ENCODE measurements around the gene ACE. TPM values are rescaled to one million over a fixed set of nuclear protein-coding genes. Genes with fewer than 3 reads are reported as not detected.
A peak's percentile ranks its signal among the peaks of the same experiment; 100 is the strongest.

ACE gene
- total RNA-seq, 1 donor from 2014 or later: 44.8 TPM

DNA sequence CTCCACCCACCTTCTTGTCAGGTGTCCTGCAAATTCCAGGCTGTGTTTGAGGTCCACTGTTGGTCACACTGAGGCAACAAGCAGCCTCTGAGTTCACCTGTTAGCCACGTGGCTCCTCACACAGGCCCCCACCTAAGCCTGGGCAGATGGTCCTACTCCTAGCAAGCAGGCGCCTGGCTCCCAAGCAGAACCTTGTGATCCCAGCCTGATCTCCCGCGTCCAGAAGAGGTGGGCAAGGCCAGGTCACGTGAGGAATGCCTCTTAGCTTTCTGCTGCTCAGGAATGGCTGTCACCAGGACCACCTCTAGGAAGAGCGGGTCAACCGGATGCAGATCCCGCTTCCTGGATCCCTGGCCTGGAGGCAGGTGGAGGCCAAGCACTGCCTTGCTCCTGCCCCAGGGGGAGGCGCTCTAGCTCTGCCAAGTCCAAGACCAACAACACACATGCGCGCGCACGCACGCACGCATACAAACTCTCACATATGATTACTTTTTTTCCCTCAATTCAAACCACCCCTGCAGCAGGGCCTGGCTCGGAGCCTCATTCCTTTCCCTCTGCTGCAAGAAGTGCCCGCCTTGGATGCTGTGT, 40.2 kb upstream of the ACE start:
- Mint-ChIP-seq H3K27me3 (ENCODE audit: unreplicated experiment) (peaks cover 35% of the 10 kb centered on the region), H3K27ac (ENCODE audit: unreplicated experiment) (no peak overlapping the region), H3K9me3 (ENCODE audit: unreplicated experiment) (no peaks in the 10 kb centered on the region), H3K4me1 (ENCODE audit: unreplicated experiment) (peaks cover 49% of the 10 kb centered on the region), H3K36me3 (ENCODE audit: low read depth, unreplicated experiment) (peaks cover 22% of the 10 kb centered on the region), H3K4me3 (ENCODE audit: unreplicated experiment) (no peak overlapping the region)
- TF ChIP-seq, protein P1, sequence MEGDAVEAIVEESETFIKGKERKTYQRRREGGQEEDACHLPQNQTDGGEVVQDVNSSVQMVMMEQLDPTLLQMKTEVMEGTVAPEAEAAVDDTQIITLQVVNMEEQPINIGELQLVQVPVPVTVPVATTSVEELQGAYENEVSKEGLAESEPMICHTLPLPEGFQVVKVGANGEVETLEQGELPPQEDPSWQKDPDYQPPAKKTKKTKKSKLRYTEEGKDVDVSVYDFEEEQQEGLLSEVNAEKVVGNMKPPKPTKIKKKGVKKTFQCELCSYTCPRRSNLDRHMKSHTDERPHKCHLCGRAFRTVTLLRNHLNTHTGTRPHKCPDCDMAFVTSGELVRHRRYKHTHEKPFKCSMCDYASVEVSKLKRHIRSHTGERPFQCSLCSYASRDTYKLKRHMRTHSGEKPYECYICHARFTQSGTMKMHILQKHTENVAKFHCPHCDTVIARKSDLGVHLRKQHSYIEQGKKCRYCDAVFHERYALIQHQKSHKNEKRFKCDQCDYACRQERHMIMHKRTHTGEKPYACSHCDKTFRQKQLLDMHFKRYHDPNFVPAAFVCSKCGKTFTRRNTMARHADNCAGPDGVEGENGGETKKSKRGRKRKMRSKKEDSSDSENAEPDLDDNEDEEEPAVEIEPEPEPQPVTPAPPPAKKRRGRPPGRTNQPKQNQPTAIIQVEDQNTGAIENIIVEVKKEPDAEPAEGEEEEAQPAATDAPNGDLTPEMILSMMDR (IDR thresholded peaks at IDR 0.05; ENCODE audit: unreplicated experiment): no peak
- DNase-seq (ENCODE audit: low spot score): no peak

- Mint-ChIP-seq H3K4me1 (ENCODE audit: unreplicated experiment) (peaks cover 43% of the 10 kb centered on the region), H3K4me3 (ENCODE audit: unreplicated experiment) (no peak overlapping the region), H3K9me3 (ENCODE audit: unreplicated experiment) (no peaks in the 10 kb centered on the region), H3K36me3 (ENCODE audit: low read depth, unreplicated experiment) (peaks cover 17% of the 10 kb centered on the region), H3K27me3 (ENCODE audit: unreplicated experiment) (peaks cover 34% of the 10 kb centered on the region), H3K27ac (ENCODE audit: unreplicated experiment) (no peak overlapping the region)
- TF ChIP-seq, protein P1 (IDR thresholded peaks at IDR 0.05; ENCODE audit: unreplicated experiment): no peak
- no peak for DNase-seq (ENCODE audit: low spot score)
Measured at GRCh38 chr17:63437287-63438091, 39.4 kb upstream of the ACE start.

DNA sequence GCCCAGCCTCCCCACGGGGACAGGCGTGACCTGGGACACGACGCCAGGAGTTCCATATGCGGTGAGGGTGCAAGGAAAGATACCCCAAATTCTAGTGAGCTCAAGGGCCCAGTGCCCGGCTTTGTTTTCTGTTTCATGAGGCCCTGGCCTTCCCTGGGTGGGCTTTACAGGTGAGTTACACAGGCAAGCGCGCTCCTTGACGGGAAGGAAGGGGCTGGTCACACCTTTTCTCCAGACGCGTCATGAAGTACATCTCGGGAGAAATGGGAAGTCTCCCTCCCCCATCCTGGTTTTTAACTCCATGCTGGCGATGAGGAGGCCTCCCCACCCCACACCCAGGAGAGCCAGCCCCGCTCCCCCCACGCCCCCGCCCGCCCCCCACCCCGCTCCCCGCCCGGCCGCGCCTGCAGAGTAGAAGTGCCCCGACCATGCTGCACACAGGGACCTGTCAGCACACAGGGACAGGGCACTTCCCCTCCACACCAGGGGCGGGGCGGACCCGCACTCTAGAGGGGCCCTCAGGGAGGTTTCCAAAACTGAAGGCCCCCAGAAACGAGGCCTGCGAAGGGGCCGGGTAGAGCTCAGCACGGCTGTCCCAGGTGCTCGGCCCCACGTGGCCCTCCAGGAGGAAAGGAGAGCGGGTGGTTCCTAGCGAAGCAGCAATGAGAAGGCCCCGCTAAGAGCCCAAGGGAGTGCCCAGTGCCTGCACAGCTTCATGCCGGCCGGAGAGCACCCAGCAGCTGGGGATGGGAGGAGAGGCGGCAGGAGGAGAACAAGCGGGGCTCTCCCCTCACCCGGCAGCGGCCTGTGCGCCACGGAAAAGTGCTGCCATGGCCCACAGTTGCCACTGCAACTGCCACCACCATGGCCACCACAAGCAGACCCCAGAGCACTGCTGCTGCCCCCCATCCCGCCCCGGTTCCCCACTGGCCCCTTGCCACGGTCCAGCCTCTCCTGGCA, 38.5 kb upstream of the ACE start:
- Mint-ChIP-seq H3K4me3 (ENCODE audit: unreplicated experiment) (no peak overlapping the region), H3K9me3 (ENCODE audit: unreplicated experiment) (no peaks in the 10 kb centered on the region), H3K27ac (ENCODE audit: unreplicated experiment) (no peak overlapping the region), H3K36me3 (ENCODE audit: low read depth, unreplicated experiment) (peaks cover 9% of the 10 kb centered on the region), H3K4me1 (ENCODE audit: unreplicated experiment) (peaks cover 38% of the 10 kb centered on the region), H3K27me3 (ENCODE audit: unreplicated experiment) (peaks cover 33% of the 10 kb centered on the region)
- DNase-seq (ENCODE audit: low spot score): no peak
- TF ChIP-seq, protein P1 (IDR thresholded peaks at IDR 0.05; ENCODE audit: unreplicated experiment): no peak

DNA sequence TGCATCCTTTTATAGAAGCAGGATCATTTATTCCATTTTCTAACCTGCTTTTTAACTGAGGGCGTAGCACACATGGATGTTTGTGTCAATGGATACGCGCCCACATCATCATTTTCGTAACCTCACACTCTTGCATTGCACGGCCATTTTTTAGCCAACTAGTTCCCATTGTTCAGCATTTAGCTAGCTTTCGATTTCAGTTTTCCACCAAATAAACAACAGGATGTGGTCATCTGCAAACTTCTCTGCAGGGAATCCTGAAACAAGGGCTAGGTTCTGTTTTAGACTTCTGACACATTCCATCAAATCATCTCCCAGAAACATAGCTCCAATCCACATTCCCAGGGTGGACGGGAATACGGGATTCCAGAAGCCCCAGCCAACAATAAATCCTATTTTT, 37.2 kb upstream of the ACE start:
- no peaks in the 10 kb centered on the region for H3K9me3 Mint-ChIP-seq (ENCODE audit: unreplicated experiment)
- TF ChIP-seq, protein P1 (IDR thresholded peaks at IDR 0.05; ENCODE audit: unreplicated experiment): no peak
- H3K4me3 Mint-ChIP-seq (ENCODE audit: unreplicated experiment): peak overlapping the region; percentile 53
- H3K27me3 Mint-ChIP-seq (ENCODE audit: unreplicated experiment): peaks cover 29% of the 10 kb centered on the region
- peaks cover 8% of the 10 kb centered on the region for H3K36me3 Mint-ChIP-seq (ENCODE audit: low read depth, unreplicated experiment)
- peaks cover 41% of the 10 kb centered on the region for H3K4me1 Mint-ChIP-seq (ENCODE audit: unreplicated experiment)
- peak overlapping the region; percentile 54 for H3K27ac Mint-ChIP-seq (ENCODE audit: unreplicated experiment)
- no peak for DNase-seq (ENCODE audit: low spot score)

Measured in endothelial cell (in vitro differentiated cells).